Hepatocyte (in vitro differentiated cells): ENCODE measurements around the gene SERPINH1. TPM values are rescaled to one million over a fixed set of nuclear protein-coding genes. Genes with fewer than 3 reads are reported as not detected.

Source experiments
- DNase-seq: peaks from one replicate; pipeline ENCODE4 v3.0.0-alpha.2; 2016; ENCODE audit warnings: low spot score
- H2AFZ ChIP-seq: fragments of 200-600 bp; sonication (generic); 2 replicates; pipeline ENCODE4 v1.6.0; 2016; ENCODE audit warnings: antibody characterized with exemption, mild to moderate bottlenecking
- H3K27ac ChIP-seq: fragments of 200-600 bp; sonication (generic); 2 replicates; pipeline ENCODE4 v1.5.1; 2016; ENCODE audit warnings: mild to moderate bottlenecking
- H3K27me3 ChIP-seq: fragments of 200-600 bp; sonication (generic); 2 replicates; pipeline ENCODE4 v1.6.1; 2016
- H3K36me3 ChIP-seq: fragments of 200-600 bp; sonication (generic); replicated peaks from 2 replicates; pipeline ENCODE4 v1.5.1; 2016; ENCODE audit warnings: low read depth; ENCODE audit not compliant: insufficient read depth
- H3K4me1 ChIP-seq: fragments of 200-600 bp; sonication (generic); 2 replicates; pipeline ENCODE4 v1.5.1; 2016; ENCODE audit warnings: mild to moderate bottlenecking, moderate library complexity; ENCODE audit not compliant: insufficient read depth
- H3K4me2 ChIP-seq: fragments of 200-600 bp; sonication (generic); 2 replicates; pipeline ENCODE4 v1.6.0; 2016
- H3K4me3 ChIP-seq: fragments of 200-600 bp; sonication (generic); 2 replicates; pipeline ENCODE4 v1.5.1; 2016; ENCODE audit warnings: mild to moderate bottlenecking
- H3K79me2 ChIP-seq: fragments of 200-600 bp; sonication (generic); 2 replicates; pipeline ENCODE4 v1.6.0; 2017; ENCODE audit warnings: mild to moderate bottlenecking
- H3K9me2 ChIP-seq: fragments of 200-600 bp; sonication (generic); replicated peaks from 2 replicates; pipeline ENCODE4 v1.6.0; 2017; ENCODE audit warnings: mild to moderate bottlenecking; ENCODE audit not compliant: insufficient read depth
- H3K9me3 ChIP-seq: fragments of 200-600 bp; sonication (generic); 2 replicates; pipeline ENCODE4 v1.5.1; 2016; ENCODE audit warnings: low read depth, mild to moderate bottlenecking
- H4K20me1 ChIP-seq: fragments of 200-600 bp; sonication (generic); 2 replicates; pipeline ENCODE4 v1.6.0; 2016; ENCODE audit warnings: mild to moderate bottlenecking; ENCODE audit not compliant: insufficient read depth, poor library complexity, severe bottlenecking
- EZH2 ChIP-seq: fragments of 200-600 bp; sonication (generic); IDR thresholded peaks from 2 replicates; pipeline ENCODE4 v1.6.1; 2016; ENCODE audit warnings: antibody characterized with exemption, mild to moderate bottlenecking, borderline replicate concordance
- EZH2phosphoT487 ChIP-seq: fragments of 200-600 bp; sonication (generic); IDR thresholded peaks from one replicate; pipeline ENCODE4 v1.6.1; 2018; ENCODE audit warnings: antibody characterized with exemption, mild to moderate bottlenecking, low read depth, moderate library complexity; ENCODE audit not compliant: unreplicated experiment, severe bottlenecking
- WGBS: methylation state at CpG from one replicate; pipeline ENCODE4 v1.1.6; 2016; ENCODE audit warnings: low lambda C conversion rate; ENCODE audit errors: missing lambda C conversion rate; 5-methylcytosine and 5-hydroxymethylcytosine counted together
- polyA plus RNA-seq: library from polyadenylated mRNA; unstranded; fragments of >200 nt; fragmentation: Nextera tagmentation; extraction: Ambion mirVana; gene quantifications from 2 replicates; pipeline ENCODE4 v1.2.1, GENCODE V29; 2016
- total RNA-seq: library from RNA; depleted of rRNA; stranded (reverse); fragments of >200 nt; gene quantifications from 2 replicates; pipeline ENCODE4 v1.2.3, GENCODE V29; 2014
- TF ChIP-seq, protein P1 (sequence below): fragments of 200-600 bp; sonication (generic); IDR thresholded peaks from 2 replicates; pipeline ENCODE4 v1.5.1; 2016; ENCODE audit warnings: antibody characterized with exemption, mild to moderate bottlenecking; ENCODE audit not compliant: poor library complexity

Gene SERPINH1
- total and polyA plus RNA-seq, 2 experiments from 2014 or later: 479 to 805 TPM

GRCh38 chr11:75538150-75538942, 23.7 kb upstream of the SERPINH1 start:
- no peaks in the 10 kb centered on the region for H3K9me2 ChIP-seq
- TF ChIP-seq, protein P1, sequence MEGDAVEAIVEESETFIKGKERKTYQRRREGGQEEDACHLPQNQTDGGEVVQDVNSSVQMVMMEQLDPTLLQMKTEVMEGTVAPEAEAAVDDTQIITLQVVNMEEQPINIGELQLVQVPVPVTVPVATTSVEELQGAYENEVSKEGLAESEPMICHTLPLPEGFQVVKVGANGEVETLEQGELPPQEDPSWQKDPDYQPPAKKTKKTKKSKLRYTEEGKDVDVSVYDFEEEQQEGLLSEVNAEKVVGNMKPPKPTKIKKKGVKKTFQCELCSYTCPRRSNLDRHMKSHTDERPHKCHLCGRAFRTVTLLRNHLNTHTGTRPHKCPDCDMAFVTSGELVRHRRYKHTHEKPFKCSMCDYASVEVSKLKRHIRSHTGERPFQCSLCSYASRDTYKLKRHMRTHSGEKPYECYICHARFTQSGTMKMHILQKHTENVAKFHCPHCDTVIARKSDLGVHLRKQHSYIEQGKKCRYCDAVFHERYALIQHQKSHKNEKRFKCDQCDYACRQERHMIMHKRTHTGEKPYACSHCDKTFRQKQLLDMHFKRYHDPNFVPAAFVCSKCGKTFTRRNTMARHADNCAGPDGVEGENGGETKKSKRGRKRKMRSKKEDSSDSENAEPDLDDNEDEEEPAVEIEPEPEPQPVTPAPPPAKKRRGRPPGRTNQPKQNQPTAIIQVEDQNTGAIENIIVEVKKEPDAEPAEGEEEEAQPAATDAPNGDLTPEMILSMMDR: no peak
- no peak for TF ChIP-seq EZH2phosphoT487
- TF ChIP-seq EZH2: no peak
- 90% methylated on average over 11 of the region's 11 CpGs for WGBS
- no peak for DNase-seq
- H3K4me3 ChIP-seq: no peak overlapping the region
- no peaks in the 10 kb centered on the region for H3K36me3 ChIP-seq
- H3K27me3 ChIP-seq: no peaks in the 10 kb centered on the region
- no peak overlapping the region for H2AFZ ChIP-seq
- H3K4me1 ChIP-seq: no peaks in the 10 kb centered on the region
- no peak overlapping the region for H3K4me2 ChIP-seq
- no peaks in the 10 kb centered on the region for H3K9me3 ChIP-seq
- no peaks in the 10 kb centered on the region for H3K79me2 ChIP-seq
- no peaks in the 10 kb centered on the region for H4K20me1 ChIP-seq
- H3K27ac ChIP-seq: no peak overlapping the region

DNA sequence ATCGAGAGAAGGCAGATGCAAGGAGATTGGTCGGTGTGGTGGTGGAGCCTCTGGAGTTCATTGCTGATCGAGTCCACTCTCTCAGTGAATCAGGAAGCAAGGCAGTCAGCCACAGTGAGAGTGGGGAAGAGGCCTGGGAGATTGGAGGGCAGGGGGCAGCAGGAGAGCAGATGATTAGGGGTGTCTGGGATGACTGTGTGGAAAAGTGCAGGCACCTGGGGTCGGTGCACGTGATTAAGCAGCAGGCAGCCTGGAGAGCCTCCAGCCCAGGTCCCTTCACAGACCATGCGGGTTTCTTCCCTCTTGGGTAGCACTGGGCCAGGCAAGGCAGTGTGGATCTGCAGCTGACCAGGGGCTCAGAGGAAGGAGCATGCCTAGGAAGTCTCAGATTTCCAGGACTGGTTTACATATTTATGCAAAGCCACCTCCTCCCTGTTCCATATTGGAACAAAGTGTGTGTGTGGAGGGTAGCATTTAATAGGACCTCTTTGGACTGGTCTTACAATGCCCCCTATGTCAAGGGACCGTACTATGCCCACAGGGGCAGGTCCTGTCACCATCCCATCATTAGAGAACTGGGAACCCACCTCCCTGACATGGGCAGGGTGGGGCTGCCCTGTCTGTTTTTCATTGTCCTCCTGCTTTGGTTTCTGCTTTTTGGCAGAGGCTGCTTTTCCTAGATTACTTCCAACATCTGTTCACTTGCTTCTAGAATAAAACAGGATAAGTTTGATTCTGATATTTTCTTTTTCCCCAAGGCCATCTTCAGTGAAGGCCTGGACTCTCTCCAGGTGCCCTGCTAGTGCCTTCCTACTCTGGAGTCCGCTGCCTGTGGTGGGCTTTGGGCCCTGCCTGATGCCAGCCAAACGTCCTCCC, 22.4 kb upstream of the SERPINH1 start:
- H3K79me2 ChIP-seq: no peaks in the 10 kb centered on the region
- H3K4me2 ChIP-seq: no peak overlapping the region

GRCh38 chr11:75541193-75542087, 20.6 kb upstream of the SERPINH1 start:
- H2AFZ ChIP-seq: no peak overlapping the region
- H3K36me3 ChIP-seq: no peaks in the 10 kb centered on the region
- no peak for DNase-seq
- no peak overlapping the region for H3K4me2 ChIP-seq
- H3K4me1 ChIP-seq: no peaks in the 10 kb centered on the region
- no peaks in the 10 kb centered on the region for H4K20me1 ChIP-seq
- no peak overlapping the region for H3K27ac ChIP-seq
- no peaks in the 10 kb centered on the region for H3K9me3 ChIP-seq
- 91% methylated on average over 4 of the region's 4 CpGs for WGBS
- no peaks in the 10 kb centered on the region for H3K9me2 ChIP-seq
- no peaks in the 10 kb centered on the region for H3K79me2 ChIP-seq
- H3K4me3 ChIP-seq: no peak overlapping the region
- TF ChIP-seq EZH2phosphoT487 (no peak), EZH2 (no peak)
- TF ChIP-seq, protein P1: no peak
- no peaks in the 10 kb centered on the region for H3K27me3 ChIP-seq

More for the DNA sequence above, 22.4 kb upstream of the SERPINH1 start:
- H3K36me3 ChIP-seq: no peaks in the 10 kb centered on the region
- no peaks in the 10 kb centered on the region for H3K9me2 ChIP-seq
- no peaks in the 10 kb centered on the region for H3K27me3 ChIP-seq
- no peak overlapping the region for H2AFZ ChIP-seq
- peak overlapping the region; percentile 42 for H3K27ac ChIP-seq
- DNase-seq: no peak
- no peaks in the 10 kb centered on the region for H4K20me1 ChIP-seq
- H3K4me1 ChIP-seq: no peaks in the 10 kb centered on the region
- TF ChIP-seq EZH2phosphoT487 (no peak), EZH2 (no peak)
- TF ChIP-seq, protein P1: no peak
- no peak overlapping the region for H3K4me3 ChIP-seq
- no peaks in the 10 kb centered on the region for H3K9me3 ChIP-seq
- WGBS: 67% methylated on average over 9 of the region's 9 CpGs
